Bronchial epithelial cell (primary cell): ENCODE data around the gene LRMDA. TPM values are rescaled to one million over a fixed set of nuclear protein-coding genes. Genes with fewer than 3 reads are reported as not detected.

ENCODE experiments used
- DNase-seq: peaks from one replicate; pipeline ENCODE4 v3.0.0-alpha.2; 2010; ENCODE audit warnings: low read depth
- FAIRE-seq: peaks from 2 replicates; lab custom pipeline; 2011; peaks lifted over from hg19 to GRCh38; lab: Jason Lieb, UNC
- H3K27me3 ChIP-seq: 2 replicates; pipeline ENCODE4 v1.5.1; 2011; ENCODE audit warnings: low read length; ENCODE audit not compliant: control insufficient read depth, insufficient read depth
- H3K36me3 ChIP-seq: 2 replicates; pipeline ENCODE4 v1.5.1; 2011; ENCODE audit warnings: low read length; ENCODE audit not compliant: control insufficient read depth, insufficient read depth
- H3K4me3 ChIP-seq: 2 replicates; pipeline ENCODE4 v1.5.1; 2011; ENCODE audit warnings: mild to moderate bottlenecking, low read depth, low read length, control low read depth
- total RNA-seq: library from RNA; depleted of rRNA; stranded (reverse); fragments of >200 nt; gene quantifications from 2 replicates; pipeline ENCODE4 v1.2.1, GENCODE V29; 2014
- TF ChIP-seq, protein P1 (sequence below): IDR thresholded peaks from 2 replicates; pipeline ENCODE4 v1.5.1; 2011; ENCODE audit warnings: mild to moderate bottlenecking, moderate library complexity, low read length, control low read depth, inconsistent platforms; ENCODE audit not compliant: insufficient read depth, severe bottlenecking

Gene LRMDA
- total RNA-seq, 1 donor from 2014 or later, result 1.6 TPM

DNA sequence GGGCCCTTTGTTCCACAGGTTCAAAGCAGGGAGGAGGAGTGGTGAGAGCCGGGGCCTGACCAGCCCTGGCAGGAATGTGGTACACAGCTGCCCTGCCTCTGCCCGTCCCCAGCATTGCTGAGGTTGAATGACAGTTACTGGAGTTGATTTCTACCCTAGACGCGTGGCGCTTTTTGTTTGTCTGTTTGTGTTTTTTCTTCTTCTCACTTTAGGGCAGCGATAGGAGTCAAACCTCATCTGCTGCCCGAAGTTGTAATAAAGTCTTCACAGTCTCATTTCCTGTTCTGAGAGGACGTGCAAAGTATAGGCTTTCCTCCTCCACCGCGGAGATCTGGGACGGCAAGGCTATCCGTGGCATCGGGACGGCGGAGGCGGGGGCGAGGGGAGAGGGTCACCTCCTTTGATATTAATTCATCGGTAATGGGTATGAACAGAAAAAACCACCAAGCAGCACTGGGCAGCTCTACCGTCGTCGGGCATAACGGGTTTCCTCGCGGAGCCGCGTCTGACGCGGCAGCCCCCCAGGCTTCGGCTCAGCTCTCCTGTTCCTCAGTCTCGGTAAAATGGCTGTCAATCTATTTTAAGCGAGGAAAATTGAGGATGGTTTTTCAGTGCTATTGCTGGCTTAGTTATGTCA is 160.8 kb downstream of the LRMDA start:
- no peak overlapping the region for H3K4me3 ChIP-seq
- TF ChIP-seq, protein P1, sequence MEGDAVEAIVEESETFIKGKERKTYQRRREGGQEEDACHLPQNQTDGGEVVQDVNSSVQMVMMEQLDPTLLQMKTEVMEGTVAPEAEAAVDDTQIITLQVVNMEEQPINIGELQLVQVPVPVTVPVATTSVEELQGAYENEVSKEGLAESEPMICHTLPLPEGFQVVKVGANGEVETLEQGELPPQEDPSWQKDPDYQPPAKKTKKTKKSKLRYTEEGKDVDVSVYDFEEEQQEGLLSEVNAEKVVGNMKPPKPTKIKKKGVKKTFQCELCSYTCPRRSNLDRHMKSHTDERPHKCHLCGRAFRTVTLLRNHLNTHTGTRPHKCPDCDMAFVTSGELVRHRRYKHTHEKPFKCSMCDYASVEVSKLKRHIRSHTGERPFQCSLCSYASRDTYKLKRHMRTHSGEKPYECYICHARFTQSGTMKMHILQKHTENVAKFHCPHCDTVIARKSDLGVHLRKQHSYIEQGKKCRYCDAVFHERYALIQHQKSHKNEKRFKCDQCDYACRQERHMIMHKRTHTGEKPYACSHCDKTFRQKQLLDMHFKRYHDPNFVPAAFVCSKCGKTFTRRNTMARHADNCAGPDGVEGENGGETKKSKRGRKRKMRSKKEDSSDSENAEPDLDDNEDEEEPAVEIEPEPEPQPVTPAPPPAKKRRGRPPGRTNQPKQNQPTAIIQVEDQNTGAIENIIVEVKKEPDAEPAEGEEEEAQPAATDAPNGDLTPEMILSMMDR, result no peak
- no peaks in the 10 kb centered on the region for H3K27me3 ChIP-seq
- no peaks in the 10 kb centered on the region for H3K36me3 ChIP-seq
- FAIRE-seq (no peak), DNase-seq (no peak)

- Histone ChIP-seq H3K36me3 (no peaks in the 10 kb centered on the region), H3K4me3 (no peak overlapping the region), H3K27me3 (no peaks in the 10 kb centered on the region)
- TF ChIP-seq, protein P1, result no peak
- FAIRE-seq, result no peak
- no peak for DNase-seq
These were observed 161.6 kb downstream of the LRMDA start for GRCh38 chr10:75592791-75593643.

GRCh38 chr10:75593692-75594556 is 162.5 kb downstream of the LRMDA start:
- Histone ChIP-seq H3K36me3 (no peaks in the 10 kb centered on the region), H3K27me3 (no peaks in the 10 kb centered on the region), H3K4me3 (no peak overlapping the region)
- no peak for FAIRE-seq
- TF ChIP-seq, protein P1, result no peak
- no peak for DNase-seq

DNA sequence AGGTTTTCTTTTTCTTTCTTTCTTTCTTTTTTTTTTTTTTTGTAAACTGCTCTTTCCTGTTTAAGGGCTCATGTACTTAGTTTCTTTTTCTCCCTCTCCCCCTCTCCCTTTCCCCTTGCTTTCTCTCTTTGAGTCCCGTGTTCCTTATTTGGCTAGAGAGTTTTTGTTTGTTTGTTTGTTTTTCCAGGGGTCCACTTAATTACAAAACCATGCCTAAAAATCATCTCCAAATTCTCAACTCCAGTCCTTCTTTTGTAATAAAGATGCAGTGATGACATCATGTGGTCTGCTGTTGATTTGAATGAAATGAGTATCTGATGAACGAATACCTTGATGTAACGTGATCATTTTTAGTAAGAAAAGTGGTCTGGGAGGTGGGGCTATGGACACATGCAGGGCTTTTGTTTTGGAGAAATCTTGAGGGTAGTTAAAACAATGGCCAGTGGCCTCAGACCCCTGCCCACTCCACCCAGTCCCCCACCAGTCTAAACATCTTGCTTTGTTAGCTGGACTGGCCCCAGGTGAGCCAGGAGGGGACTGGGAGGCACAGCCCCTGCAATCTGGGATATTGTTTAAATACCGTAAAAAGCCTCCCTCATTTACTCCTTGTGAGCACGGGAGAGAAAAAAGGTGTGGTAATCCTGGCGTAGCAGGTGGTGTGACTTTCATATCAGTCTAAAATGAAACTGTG is 165.7 kb downstream of the LRMDA start:
- DNase-seq (no peak), FAIRE-seq (no peak)
- no peaks in the 10 kb centered on the region for H3K36me3 ChIP-seq
- H3K27me3 ChIP-seq, result no peaks in the 10 kb centered on the region
- no peak overlapping the region for H3K4me3 ChIP-seq
- TF ChIP-seq, protein P1, result no peak

- Histone ChIP-seq H3K36me3 (no peaks in the 10 kb centered on the region), H3K27me3 (no peaks in the 10 kb centered on the region), H3K4me3 (no peak overlapping the region)
- DNase-seq (no peak), FAIRE-seq (no peak)
- TF ChIP-seq, protein P1, result no peak
These were observed 166.5 kb downstream of the LRMDA start for GRCh38 chr10:75597773-75598440.
